ENCODE data around the gene TRAF1.

TRAF1 gene

GRCh38 chr9:120949290-120949689, 22.7 kb upstream of the TRAF1 start:
- TF ChIP-seq, protein P1, sequence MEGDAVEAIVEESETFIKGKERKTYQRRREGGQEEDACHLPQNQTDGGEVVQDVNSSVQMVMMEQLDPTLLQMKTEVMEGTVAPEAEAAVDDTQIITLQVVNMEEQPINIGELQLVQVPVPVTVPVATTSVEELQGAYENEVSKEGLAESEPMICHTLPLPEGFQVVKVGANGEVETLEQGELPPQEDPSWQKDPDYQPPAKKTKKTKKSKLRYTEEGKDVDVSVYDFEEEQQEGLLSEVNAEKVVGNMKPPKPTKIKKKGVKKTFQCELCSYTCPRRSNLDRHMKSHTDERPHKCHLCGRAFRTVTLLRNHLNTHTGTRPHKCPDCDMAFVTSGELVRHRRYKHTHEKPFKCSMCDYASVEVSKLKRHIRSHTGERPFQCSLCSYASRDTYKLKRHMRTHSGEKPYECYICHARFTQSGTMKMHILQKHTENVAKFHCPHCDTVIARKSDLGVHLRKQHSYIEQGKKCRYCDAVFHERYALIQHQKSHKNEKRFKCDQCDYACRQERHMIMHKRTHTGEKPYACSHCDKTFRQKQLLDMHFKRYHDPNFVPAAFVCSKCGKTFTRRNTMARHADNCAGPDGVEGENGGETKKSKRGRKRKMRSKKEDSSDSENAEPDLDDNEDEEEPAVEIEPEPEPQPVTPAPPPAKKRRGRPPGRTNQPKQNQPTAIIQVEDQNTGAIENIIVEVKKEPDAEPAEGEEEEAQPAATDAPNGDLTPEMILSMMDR (IDR thresholded peaks at IDR 0.05; ENCODE audit: low read depth, low read length): no peak
- no peak overlapping the region for H3K4me3 ChIP-seq (replicated peaks in 1 of 2; ENCODE audit: low read depth in 2 of 2, low read length in 2 of 2)
- no peak for DNase-seq (ENCODE audit: low read depth in 2 of 2)

DNA sequence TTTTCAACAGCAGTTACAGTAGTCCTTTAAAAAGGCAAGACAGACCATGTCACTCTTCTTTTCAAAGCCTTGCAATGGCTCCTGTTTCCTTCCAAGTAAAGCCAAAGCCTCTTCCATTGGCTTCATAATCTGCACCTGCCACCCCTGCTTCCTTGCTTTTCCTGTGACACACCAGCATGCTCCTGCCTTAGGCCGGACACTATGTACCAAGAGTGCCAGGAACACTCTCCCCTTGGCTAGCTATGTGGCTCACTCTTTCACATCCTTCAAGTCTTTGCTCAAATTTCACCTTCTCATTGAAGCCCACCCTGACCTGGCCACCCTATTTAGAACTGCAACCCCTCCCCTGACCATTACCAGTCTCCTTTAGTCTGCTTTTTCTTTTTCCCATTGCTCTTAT, 22.2 kb upstream of the TRAF1 start:
- TF ChIP-seq, protein P1 (IDR thresholded peaks at IDR 0.05; ENCODE audit: low read depth, low read length): no peak
- no peak for DNase-seq (ENCODE audit: low read depth in 2 of 2)

DNA sequence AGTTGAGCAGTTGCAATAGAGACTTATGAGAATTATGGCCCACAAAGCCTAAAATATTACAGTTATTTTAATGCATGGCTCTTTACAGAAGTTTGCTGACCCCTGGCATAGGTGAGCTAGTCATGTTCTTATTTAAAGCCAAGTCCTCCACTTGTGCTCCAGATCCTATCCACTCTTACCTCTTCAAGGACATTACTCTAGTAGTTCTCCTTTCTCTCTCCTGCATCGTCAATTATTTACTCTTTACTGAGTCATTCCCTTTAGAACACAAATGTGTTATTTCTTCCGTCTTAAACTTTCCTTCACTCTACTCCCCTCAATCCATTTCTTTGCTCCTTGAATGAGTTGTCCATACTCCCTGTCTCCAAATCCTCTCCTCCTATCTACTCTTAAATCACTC, 20.6 kb upstream of the TRAF1 start:
- TF ChIP-seq, protein P1 (IDR thresholded peaks at IDR 0.05; ENCODE audit: low read depth, low read length): no peak
- no peak for DNase-seq (ENCODE audit: low read depth in 2 of 2)
- no peak overlapping the region for H3K4me3 ChIP-seq (replicated peaks in 1 of 2; ENCODE audit: low read depth in 2 of 2, low read length in 2 of 2)

More for the DNA sequence above, 22.2 kb upstream of the TRAF1 start:
- no peak overlapping the region for H3K4me3 ChIP-seq (replicated peaks in 1 of 2; ENCODE audit: low read depth in 2 of 2, low read length in 2 of 2)

DNA sequence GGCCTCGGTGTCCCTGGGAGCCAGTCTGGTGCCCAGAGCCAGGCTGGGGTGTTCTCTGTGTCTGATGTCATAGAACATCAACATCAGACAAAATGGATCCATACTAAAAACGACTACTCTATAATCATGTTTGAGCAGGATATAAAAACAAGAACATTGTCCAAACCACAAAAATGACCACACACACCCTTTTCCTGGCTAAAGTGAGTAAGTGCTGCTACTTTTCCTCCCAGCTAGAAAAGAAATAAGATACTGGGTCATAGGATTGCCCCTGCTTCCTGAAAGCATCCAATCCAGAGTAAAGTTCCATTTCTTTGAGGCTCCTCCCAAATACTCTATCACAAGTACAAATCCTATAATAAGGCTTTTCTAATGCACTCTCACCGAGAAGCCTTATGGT, 19.7 kb upstream of the TRAF1 start:
- TF ChIP-seq, protein P1 (IDR thresholded peaks at IDR 0.05; ENCODE audit: low read depth, low read length): no peak
- DNase-seq (ENCODE audit: low read depth in 2 of 2): peak; percentile 62 to 67
- H3K4me3 ChIP-seq (replicated peaks in 1 of 2; ENCODE audit: low read depth in 2 of 2, low read length in 2 of 2): no peak overlapping the region

- TF ChIP-seq, protein P1 (IDR thresholded peaks at IDR 0.05; ENCODE audit: low read depth, low read length): no peak
- DNase-seq (ENCODE audit: low read depth in 2 of 2): no peak
- H3K4me3 ChIP-seq (replicated peaks in 1 of 2; ENCODE audit: low read depth in 2 of 2, low read length in 2 of 2): no peak overlapping the region
Observed at GRCh38 chr9:120944948-120945347, 18.4 kb upstream of the TRAF1 start.

DNA sequence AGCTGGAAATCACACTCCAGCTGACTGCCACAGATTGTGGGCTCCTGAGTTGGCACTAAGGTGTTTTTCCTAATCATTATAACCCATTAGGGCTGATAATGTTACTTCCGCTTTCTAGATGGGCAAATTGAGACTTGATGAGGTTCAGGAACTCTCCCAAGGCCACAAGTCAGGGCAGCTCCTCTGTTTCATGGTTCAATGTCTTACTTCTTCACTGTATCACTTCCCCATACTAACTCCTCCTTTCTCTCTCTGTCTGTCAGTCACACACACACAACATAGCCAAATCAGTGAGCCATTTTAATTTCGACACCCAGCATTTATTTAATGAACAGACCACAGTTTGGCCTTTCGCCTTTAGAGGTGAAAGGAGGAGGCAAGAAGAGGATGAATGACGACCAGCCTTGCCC, 17.8 kb upstream of the TRAF1 start:
- TF ChIP-seq, protein P1 (IDR thresholded peaks at IDR 0.05; ENCODE audit: low read depth, low read length): no peak
- H3K4me3 ChIP-seq (replicated peaks in 1 of 2; ENCODE audit: low read depth in 2 of 2, low read length in 2 of 2): no peak overlapping the region
- no peak for DNase-seq (ENCODE audit: low read depth in 2 of 2)
